Right cardiac atrium (tissue), 5 donors: ENCODE data around the gene CARD9. TPM values are rescaled to one million over a fixed set of nuclear protein-coding genes. Genes with fewer than 3 reads are reported as not detected.
"Not testable (repeated sequence)": the region's sequence is repeated elsewhere in the genome, so short reads cannot be mapped to it uniquely, and the experiment has no call there.

ENCODE experiments used
- ATAC-seq, 2 donors: fragments of 200-7000 bp; cut with Tn5 transposase; one replicate each; pipeline versions ENCODE4 v1.8.0 to v1.9.1; 2020; ENCODE audit warnings: moderate library complexity in 2 of 2, mild to moderate bottlenecking in 1 of 2
- DNase-seq, 3 donors: peaks; one replicate each; pipeline ENCODE4 v3.0.0-alpha.2; 2020
- H3K27ac ChIP-seq: one replicate; pipeline ENCODE4 v1.5.1; 2013; ENCODE audit warnings: mild to moderate bottlenecking, low read length, control low read depth, moderate library complexity
- H3K27me3 ChIP-seq: one replicate; pipeline ENCODE4 v1.6.1; 2013; ENCODE audit not compliant: control insufficient read depth, insufficient read depth
- H3K4me1 ChIP-seq: one replicate; pipeline ENCODE4 v1.6.1; 2013; ENCODE audit warnings: low read length; ENCODE audit not compliant: control insufficient read depth, insufficient read depth
- H3K4me3 ChIP-seq: one replicate; pipeline ENCODE4 v1.5.1; 2013; ENCODE audit warnings: low read length, control low read depth
- H3K9me3 ChIP-seq: one replicate; pipeline ENCODE4 v1.6.1; 2013; ENCODE audit warnings: low read length; ENCODE audit not compliant: control insufficient read depth
- WGBS: extraction: QIAGEN DNeasy Blood & Tissue Kit; methylation state at CpG from one replicate; pipeline ENCODE4 v1.1.7; 2013; 5-methylcytosine and 5-hydroxymethylcytosine counted together
- intact Hi-C, 4 donors: fragments of 100-400 bp; cut with DNase I; formaldehyde crosslinking; loops; one replicate each; pipeline versions ENCODE4 v1.11.0 to v1.14.0; 2022 to 2023
- polyA plus RNA-seq: library from polyadenylated mRNA; stranded (reverse); fragments of 200-250 nt; gene quantifications from one replicate; pipeline ENCODE4 v1.2.3, GENCODE V29; 2013
- total RNA-seq, 4 donors: library from RNA; stranded (reverse); fragmentation: NEBNext Ultra II Directional; extraction: Animal tissue kit (Norgen Biotek cat#: 25700); gene quantifications; one replicate each; pipeline ENCODE4 v1.2.1, GENCODE V29; 2021
- donor health status: healthy with polysubstance abuse.
- donor health status: DM: no; HTN: yes; CAD: no.
- donor health status: DM: no; HTN: no; CAD: no.
- donor health status: DM: no; HTN: yes; CAD: no; lungs with severe emphysema.
- donor health status: DM: yes; HTN: yes; CAD: no.

The CARD9 gene
- total and polyA plus RNA-seq, 5 donors, result 0.68 to 2.1 (median 0.78) TPM

- peaks cover 9% of the 10 kb centered on the region for H3K4me1 ChIP-seq
- H3K27me3 ChIP-seq, result no peaks in the 10 kb centered on the region
- ATAC-seq (no peak), DNase-seq (peak; percentile 30 to 77 (median 74))
- intact Hi-C loops, result no loop called here
- H3K9me3 ChIP-seq, result no peaks in the 10 kb centered on the region
- WGBS, result 23% methylated on average over 28 of the region's 28 CpGs
- H3K4me3 ChIP-seq, result no peak overlapping the region
- H3K27ac ChIP-seq, result peak overlapping the region; percentile 67
Measured at GRCh38 chr9:136326061-136326760, 47.3 kb downstream of the CARD9 start.

DNA sequence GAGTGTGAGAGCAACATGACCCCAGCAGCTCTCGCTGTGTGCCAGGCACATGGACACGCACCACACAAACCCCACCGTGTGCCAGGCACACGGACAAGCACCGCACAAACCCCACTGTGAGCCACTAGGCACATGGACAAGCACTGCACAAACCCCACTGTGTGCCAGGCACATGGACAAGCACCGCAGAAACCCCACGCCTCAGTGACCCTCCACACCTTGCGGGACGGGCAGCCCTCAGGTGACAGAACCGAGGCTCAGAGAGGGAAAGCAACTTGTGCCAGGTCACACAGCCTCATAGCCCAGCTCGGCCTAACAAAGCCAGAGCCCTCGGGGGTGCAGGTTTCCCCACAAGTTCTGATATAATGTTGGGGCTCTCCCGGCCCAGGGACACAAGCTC, 48.1 kb downstream of the CARD9 start:
- Histone ChIP-seq H3K4me3 (no peak overlapping the region), H3K4me1 (peaks cover 9% of the 10 kb centered on the region), H3K27me3 (no peaks in the 10 kb centered on the region), H3K27ac (peak overlapping the region; percentile 45), H3K9me3 (no peaks in the 10 kb centered on the region)
- DNase-seq (peak in 2 of 3 donors; percentile 50 to 51), ATAC-seq (no peak)
- intact Hi-C loops, result no loop called here
- 85% methylated on average over 13 of the region's 13 CpGs for WGBS

- H3K27ac ChIP-seq, result peak overlapping the region; percentile 45
- DNase-seq (peak; percentile 71 to 88 (median 86)), ATAC-seq (peak; percentile 48 to 62)
- H3K27me3 ChIP-seq, result no peaks in the 10 kb centered on the region
- peaks cover 9% of the 10 kb centered on the region for H3K4me1 ChIP-seq
- 53% methylated on average over 24 of the region's 24 CpGs for WGBS
- H3K4me3 ChIP-seq, result no peak overlapping the region
- H3K9me3 ChIP-seq, result no peaks in the 10 kb centered on the region
- intact Hi-C loops, result no loop called here
Measured at GRCh38 chr9:136324501-136325300, 48.8 kb downstream of the CARD9 start.

DNA sequence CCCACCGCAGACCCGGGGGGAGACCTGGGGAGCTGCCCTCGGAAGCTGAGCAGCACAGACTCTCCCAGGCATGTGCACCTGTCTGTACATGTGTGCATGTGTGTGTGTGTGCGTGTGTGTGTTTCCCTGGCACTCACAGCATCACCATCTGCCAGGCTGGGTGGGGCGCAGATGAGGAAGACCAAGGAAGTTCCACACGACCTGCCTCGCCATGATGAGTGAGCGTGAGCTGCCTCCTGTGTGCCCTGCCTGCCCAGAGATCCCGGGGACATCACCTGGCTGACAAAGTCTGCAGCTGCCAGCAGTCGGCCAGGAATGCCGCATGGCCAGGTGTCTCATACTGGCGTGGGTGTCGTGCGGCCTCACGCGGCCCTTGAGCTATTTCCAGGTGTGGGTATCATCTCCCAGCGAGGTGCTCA, 50.1 kb downstream of the CARD9 start:
- peak in 2 of 3 donors; percentile 39 to 51 for DNase-seq
- H3K4me3 ChIP-seq, result no peak overlapping the region
- no peak overlapping the region for H3K27ac ChIP-seq
- ATAC-seq, result no peak
- no peaks in the 10 kb centered on the region for H3K27me3 ChIP-seq
- intact Hi-C loops, result no loop called here
- H3K4me1 ChIP-seq, result peaks cover 6% of the 10 kb centered on the region
- 86% methylated on average over 17 of the region's 17 CpGs for WGBS
- H3K9me3 ChIP-seq, result no peaks in the 10 kb centered on the region

- no peaks in the 10 kb centered on the region for H3K27me3 ChIP-seq
- no peak overlapping the region for H3K27ac ChIP-seq
- no peak overlapping the region for H3K4me3 ChIP-seq
- H3K9me3 ChIP-seq, result no peaks in the 10 kb centered on the region
- ATAC-seq, result no peak
- peaks cover 5% of the 10 kb centered on the region for H3K4me1 ChIP-seq
- peak; percentile 6 to 43 (median 29) for DNase-seq
- intact Hi-C loops, result no loop called here
- 77% methylated on average over 23 of the region's 23 CpGs for WGBS
Measured at GRCh38 chr9:136322756-136323330, 50.6 kb downstream of the CARD9 start.

DNA sequence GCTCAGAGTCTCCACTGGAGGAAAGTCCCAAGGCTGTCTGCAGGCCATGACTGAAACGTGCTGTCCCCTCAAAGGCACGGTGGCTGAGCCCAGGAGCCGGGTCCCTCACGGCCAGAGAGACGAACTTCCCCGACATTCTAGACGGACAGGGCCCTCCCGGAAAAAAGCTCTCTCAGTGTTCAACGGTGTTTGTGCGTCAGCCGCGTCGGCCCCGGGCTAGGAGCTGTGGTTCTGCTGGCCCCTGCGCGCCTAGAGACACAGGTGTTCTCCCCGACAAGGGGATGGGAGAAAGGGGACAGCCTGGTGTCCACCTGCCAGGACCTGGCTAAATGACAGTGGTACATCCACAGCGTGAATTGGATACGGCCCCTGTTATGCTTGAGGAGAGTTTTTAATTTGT, 51.9 kb downstream of the CARD9 start:
- DNase-seq (peak; percentile 6 to 52 (median 34)), ATAC-seq (no peak)
- Histone ChIP-seq H3K9me3 (no peaks in the 10 kb centered on the region), H3K27me3 (no peaks in the 10 kb centered on the region), H3K4me1 (peaks cover 2% of the 10 kb centered on the region), H3K4me3 (no peak overlapping the region), H3K27ac (no peak overlapping the region)
- 86% methylated on average over 19 of the region's 19 CpGs for WGBS
- intact Hi-C loops, result no loop called here

DNA sequence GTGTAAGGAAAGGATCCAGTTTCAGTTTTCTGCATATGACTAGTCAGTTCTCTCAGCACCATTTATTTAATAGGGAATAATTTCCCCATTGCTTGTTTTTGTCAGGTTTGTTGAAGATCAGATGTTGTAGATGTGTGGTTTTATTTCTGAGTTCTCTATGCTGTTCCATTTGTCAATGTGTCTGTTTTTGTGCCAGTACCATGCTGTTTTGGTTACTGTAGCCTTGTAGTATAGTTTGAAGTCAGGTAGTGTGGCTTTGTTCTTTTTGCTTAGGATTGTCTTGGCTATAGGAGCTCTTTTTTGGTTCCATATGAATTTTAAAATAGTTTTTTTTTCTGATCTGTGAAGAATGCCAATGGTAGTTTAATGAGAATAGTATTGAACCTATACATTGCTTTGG, 52.5 kb downstream of the CARD9 start:
- ATAC-seq, H3K9me3 ChIP-seq: not testable (repeated sequence)

GRCh38 chr9:136319955-136320354, 53.5 kb downstream of the CARD9 start:
- WGBS, result 94% methylated on average over 3 of the region's 3 CpGs
- ATAC-seq, H3K27me3 ChIP-seq, intact Hi-C loops, H3K27ac ChIP-seq, DNase-seq, H3K9me3 ChIP-seq, H3K4me1 ChIP-seq, H3K4me3 ChIP-seq: not testable (repeated sequence)

More for the DNA sequence above, 52.5 kb downstream of the CARD9 start:
- intact Hi-C loops, H3K27ac ChIP-seq, DNase-seq, H3K4me3 ChIP-seq, H3K27me3 ChIP-seq, H3K4me1 ChIP-seq: not testable (repeated sequence)

- H3K4me1 ChIP-seq, H3K27ac ChIP-seq, H3K9me3 ChIP-seq, ATAC-seq, intact Hi-C loops, H3K27me3 ChIP-seq, H3K4me3 ChIP-seq: not testable (repeated sequence)
- WGBS, result 96% methylated on average over 14 of the region's 14 CpGs
- peak in 1 of 3 donors; percentile 3 for DNase-seq
Measured at GRCh38 chr9:136319244-136319643, 54.2 kb downstream of the CARD9 start.

GRCh38 chr9:136318776-136319241, 54.7 kb downstream of the CARD9 start:
- H3K27me3 ChIP-seq, result no peaks in the 10 kb centered on the region
- H3K4me3 ChIP-seq, result no peak overlapping the region
- DNase-seq (peak; percentile 10 to 48 (median 34)), ATAC-seq (no peak)
- intact Hi-C loops, result no loop called here
- no peak overlapping the region for H3K27ac ChIP-seq
- no peaks in the 10 kb centered on the region for H3K4me1 ChIP-seq
- H3K9me3 ChIP-seq, result no peaks in the 10 kb centered on the region
- 86% methylated on average over 16 of the region's 16 CpGs for WGBS
